ENCODE results near the gene PER3. TPM values are rescaled to one million over a fixed set of nuclear protein-coding genes. Genes with fewer than 3 reads are reported as not detected.

PER3 gene
- total and polyA plus RNA-seq, 10 of the 15 experiments (the other 5 are each of a cell fraction or from before 2014, with no cell fraction given), result 0.06 to 0.64 (median 0.13) TPM; not detected in 1

DNA sequence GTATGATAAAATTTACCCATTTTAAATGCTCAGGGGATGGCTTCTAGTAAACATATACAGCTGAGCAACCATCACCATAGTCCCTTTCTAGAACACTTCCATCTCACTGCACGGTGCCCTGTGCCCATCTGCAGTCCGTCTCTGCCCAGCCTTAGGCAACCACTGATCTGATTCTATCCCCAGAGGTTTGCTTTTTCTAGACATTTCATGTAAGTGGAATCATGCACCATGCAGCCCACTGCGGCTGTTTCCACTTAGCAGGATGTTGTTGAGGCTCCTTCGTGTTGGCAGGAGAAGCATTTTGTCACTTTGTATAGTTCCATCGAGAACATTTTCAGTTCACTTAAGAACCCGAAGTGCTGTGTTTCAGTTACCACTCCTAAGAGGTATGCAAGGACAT is 40.7 kb upstream of the PER3 start:
- in situ Hi-C loops (cut with MboI), result no loop called here
- no peak for ATAC-seq
- H3K4me2 ChIP-seq (ENCODE audit: control insufficient read depth, insufficient read depth), result no peak overlapping the region
- ChIA-PET RAD21 (ENCODE audit: unreplicated experiment) (interaction anchor here (0.8 kb wide), 1 partner anchor 9 kb away, joined by 3 read pairs; no protein-coding TSS in a partner anchor), CTCF (interaction anchor here (4.5 kb wide), 1 partner anchor 10 kb away, joined by 33 read pairs; no protein-coding TSS in a partner anchor), SMC1A (ENCODE audit: uncharacterized antibody, unreplicated experiment) (interaction anchor here (0.6 kb wide), 1 partner anchor 135 kb away, joined by 3 read pairs; no protein-coding TSS in a partner anchor), POLR2A (no interaction called here)
- H2AFZ ChIP-seq (ENCODE audit: control insufficient read depth, low read depth, low read length), result no peak overlapping the region
- H3K9ac ChIP-seq (ENCODE audit: control insufficient read depth, insufficient read depth, low read length), result no peak overlapping the region
- H3K9me3 ChIP-seq (replicated peaks; ENCODE audit: control insufficient read depth, insufficient read depth, low read length), result no peaks in the 10 kb centered on the region
- no peak for FAIRE-seq
- no peak overlapping the region for H3K4me3 ChIP-seq
- H3K4me1 ChIP-seq (ENCODE audit: control insufficient read depth, insufficient read depth, low read length), result no peaks in the 10 kb centered on the region
- no peaks in the 10 kb centered on the region for H4K20me1 ChIP-seq (ENCODE audit: control insufficient read depth, insufficient read depth)
- no peaks in the 10 kb centered on the region for H3K79me2 ChIP-seq (ENCODE audit: control insufficient read depth, insufficient read depth, low read length)
- DNase-seq (ENCODE audit: low read depth, low spot score), result no peak
- intact Hi-C loops (cut with micrococcal nuclease; ENCODE audit: unreplicated experiment), result no loop called here
- H3K27ac ChIP-seq (ENCODE audit: control insufficient read depth, insufficient read depth), result no peak overlapping the region
- no peaks in the 10 kb centered on the region for H3K36me3 ChIP-seq (ENCODE audit: control insufficient read depth in 2 of 2, insufficient read depth in 2 of 2, low read length in 1 of 2)
- H3K27me3 ChIP-seq (replicated peaks in 1 of 2; ENCODE audit: control insufficient read depth in 2 of 2, insufficient read depth in 2 of 2, low read length in 1 of 2), result peaks cover 0 to 1% of the 10 kb centered on the region in 2 experiments; a peak in 1 of 4 replicates
- 52% methylated on average over 6 of the region's 6 CpGs for WGBS (ENCODE audit: insufficient coverage, insufficient replicate concordance, low lambda C conversion rate, missing lambda C conversion rate)
- BruUV-seq (replicated peaks), result no TSS peak
- no peak for TF ChIP-seq MEF2B (IDR thresholded peaks at IDR 0.05; ENCODE audit: partially characterized antibody, poor library complexity, severe bottlenecking)
- TF ChIP-seq NFXL1 (IDR thresholded peaks at IDR 0.05; ENCODE audit: borderline replicate concordance), result no peak
- no peak for TF ChIP-seq SUPT20H (IDR thresholded peaks at IDR 0.05; ENCODE audit: borderline replicate concordance, control insufficient read depth, low read depth, low read length)
- no peak for TF ChIP-seq CEBPB (IDR thresholded peaks at IDR 0.05; ENCODE audit: borderline replicate concordance in 1 of 2, low read depth in 2 of 2, low read length in 2 of 2)
- TF ChIP-seq, protein P1, sequence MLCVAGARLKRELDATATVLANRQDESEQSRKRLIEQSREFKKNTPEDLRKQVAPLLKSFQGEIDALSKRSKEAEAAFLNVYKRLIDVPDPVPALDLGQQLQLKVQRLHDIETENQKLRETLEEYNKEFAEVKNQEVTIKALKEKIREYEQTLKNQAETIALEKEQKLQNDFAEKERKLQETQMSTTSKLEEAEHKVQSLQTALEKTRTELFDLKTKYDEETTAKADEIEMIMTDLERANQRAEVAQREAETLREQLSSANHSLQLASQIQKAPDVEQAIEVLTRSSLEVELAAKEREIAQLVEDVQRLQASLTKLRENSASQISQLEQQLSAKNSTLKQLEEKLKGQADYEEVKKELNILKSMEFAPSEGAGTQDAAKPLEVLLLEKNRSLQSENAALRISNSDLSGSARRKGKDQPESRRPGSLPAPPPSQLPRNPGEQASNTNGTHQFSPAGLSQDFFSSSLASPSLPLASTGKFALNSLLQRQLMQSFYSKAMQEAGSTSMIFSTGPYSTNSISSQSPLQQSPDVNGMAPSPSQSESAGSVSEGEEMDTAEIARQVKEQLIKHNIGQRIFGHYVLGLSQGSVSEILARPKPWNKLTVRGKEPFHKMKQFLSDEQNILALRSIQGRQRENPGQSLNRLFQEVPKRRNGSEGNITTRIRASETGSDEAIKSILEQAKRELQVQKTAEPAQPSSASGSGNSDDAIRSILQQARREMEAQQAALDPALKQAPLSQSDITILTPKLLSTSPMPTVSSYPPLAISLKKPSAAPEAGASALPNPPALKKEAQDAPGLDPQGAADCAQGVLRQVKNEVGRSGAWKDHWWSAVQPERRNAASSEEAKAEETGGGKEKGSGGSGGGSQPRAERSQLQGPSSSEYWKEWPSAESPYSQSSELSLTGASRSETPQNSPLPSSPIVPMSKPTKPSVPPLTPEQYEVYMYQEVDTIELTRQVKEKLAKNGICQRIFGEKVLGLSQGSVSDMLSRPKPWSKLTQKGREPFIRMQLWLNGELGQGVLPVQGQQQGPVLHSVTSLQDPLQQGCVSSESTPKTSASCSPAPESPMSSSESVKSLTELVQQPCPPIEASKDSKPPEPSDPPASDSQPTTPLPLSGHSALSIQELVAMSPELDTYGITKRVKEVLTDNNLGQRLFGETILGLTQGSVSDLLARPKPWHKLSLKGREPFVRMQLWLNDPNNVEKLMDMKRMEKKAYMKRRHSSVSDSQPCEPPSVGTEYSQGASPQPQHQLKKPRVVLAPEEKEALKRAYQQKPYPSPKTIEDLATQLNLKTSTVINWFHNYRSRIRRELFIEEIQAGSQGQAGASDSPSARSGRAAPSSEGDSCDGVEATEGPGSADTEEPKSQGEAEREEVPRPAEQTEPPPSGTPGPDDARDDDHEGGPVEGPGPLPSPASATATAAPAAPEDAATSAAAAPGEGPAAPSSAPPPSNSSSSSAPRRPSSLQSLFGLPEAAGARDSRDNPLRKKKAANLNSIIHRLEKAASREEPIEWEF (IDR thresholded peaks at IDR 0.05; ENCODE audit: insufficient replicate concordance, low read depth, low read length), result no peak
- TF ChIP-seq KAT2A (conservative IDR thresholded peaks at IDR 0.05; ENCODE audit: control insufficient read depth, low read depth, low read length), result no peak
- no peak for TF ChIP-seq ZNF622 (IDR thresholded peaks at IDR 0.05)
- TF ChIP-seq, protein P2, sequence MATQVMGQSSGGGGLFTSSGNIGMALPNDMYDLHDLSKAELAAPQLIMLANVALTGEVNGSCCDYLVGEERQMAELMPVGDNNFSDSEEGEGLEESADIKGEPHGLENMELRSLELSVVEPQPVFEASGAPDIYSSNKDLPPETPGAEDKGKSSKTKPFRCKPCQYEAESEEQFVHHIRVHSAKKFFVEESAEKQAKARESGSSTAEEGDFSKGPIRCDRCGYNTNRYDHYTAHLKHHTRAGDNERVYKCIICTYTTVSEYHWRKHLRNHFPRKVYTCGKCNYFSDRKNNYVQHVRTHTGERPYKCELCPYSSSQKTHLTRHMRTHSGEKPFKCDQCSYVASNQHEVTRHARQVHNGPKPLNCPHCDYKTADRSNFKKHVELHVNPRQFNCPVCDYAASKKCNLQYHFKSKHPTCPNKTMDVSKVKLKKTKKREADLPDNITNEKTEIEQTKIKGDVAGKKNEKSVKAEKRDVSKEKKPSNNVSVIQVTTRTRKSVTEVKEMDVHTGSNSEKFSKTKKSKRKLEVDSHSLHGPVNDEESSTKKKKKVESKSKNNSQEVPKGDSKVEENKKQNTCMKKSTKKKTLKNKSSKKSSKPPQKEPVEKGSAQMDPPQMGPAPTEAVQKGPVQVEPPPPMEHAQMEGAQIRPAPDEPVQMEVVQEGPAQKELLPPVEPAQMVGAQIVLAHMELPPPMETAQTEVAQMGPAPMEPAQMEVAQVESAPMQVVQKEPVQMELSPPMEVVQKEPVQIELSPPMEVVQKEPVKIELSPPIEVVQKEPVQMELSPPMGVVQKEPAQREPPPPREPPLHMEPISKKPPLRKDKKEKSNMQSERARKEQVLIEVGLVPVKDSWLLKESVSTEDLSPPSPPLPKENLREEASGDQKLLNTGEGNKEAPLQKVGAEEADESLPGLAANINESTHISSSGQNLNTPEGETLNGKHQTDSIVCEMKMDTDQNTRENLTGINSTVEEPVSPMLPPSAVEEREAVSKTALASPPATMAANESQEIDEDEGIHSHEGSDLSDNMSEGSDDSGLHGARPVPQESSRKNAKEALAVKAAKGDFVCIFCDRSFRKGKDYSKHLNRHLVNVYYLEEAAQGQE (IDR thresholded peaks at IDR 0.05; ENCODE audit: low read depth, low read length), result no peak
- no peak for TF ChIP-seq RCOR1 (conservative IDR thresholded peaks at IDR 0.05; ENCODE audit: low read depth, low read length)
- no peak for TF ChIP-seq SUZ12 (IDR thresholded peaks at IDR 0.05; ENCODE audit: unreplicated experiment)
- TF ChIP-seq RAD51 (IDR thresholded peaks at IDR 0.05), result no peak
- no peak for TF ChIP-seq GATAD2B (conservative IDR thresholded peaks at IDR 0.05; ENCODE audit: low read depth)
- no peak for TF ChIP-seq EED (IDR thresholded peaks at IDR 0.05; ENCODE audit: low read depth)
- TF ChIP-seq ZNF274 (IDR thresholded peaks at IDR 0.05; ENCODE audit: insufficient read depth, insufficient read length), result no peak
